Glutamatergic neuron (in vitro differentiated cells): ENCODE results near the gene CHRND. TPM values are rescaled to one million over a fixed set of nuclear protein-coding genes. Genes with fewer than 3 reads are reported as not detected.

Experiments used
- DNase-seq: peaks from one replicate; pipeline ENCODE4 v3.0.0; 2022
- H3K27ac Mint-ChIP-seq: one replicate; pipeline ENCODE4 v1.8.0; 2020; ENCODE audit warnings: mild to moderate bottlenecking, mixed read lengths, inconsistent platforms; ENCODE audit not compliant: unreplicated experiment
- H3K27me3 Mint-ChIP-seq: one replicate; pipeline ENCODE4 v1.8.0; 2020; ENCODE audit warnings: mild to moderate bottlenecking, moderate library complexity, mixed read lengths, inconsistent platforms; ENCODE audit not compliant: unreplicated experiment
- H3K36me3 Mint-ChIP-seq: one replicate; pipeline ENCODE4 v1.8.0; 2020; ENCODE audit warnings: mild to moderate bottlenecking, mixed read lengths, inconsistent platforms; ENCODE audit not compliant: unreplicated experiment
- H3K4me1 Mint-ChIP-seq: one replicate; pipeline ENCODE4 v1.8.0; 2020; ENCODE audit warnings: mild to moderate bottlenecking, low read depth, mixed read lengths, inconsistent platforms; ENCODE audit not compliant: unreplicated experiment
- H3K4me3 Mint-ChIP-seq: one replicate; pipeline ENCODE4 v1.8.0; 2020; ENCODE audit warnings: mild to moderate bottlenecking, mixed read lengths, inconsistent platforms; ENCODE audit not compliant: unreplicated experiment
- H3K9me3 Mint-ChIP-seq: one replicate; pipeline ENCODE4 v1.8.0; 2020; ENCODE audit warnings: mild to moderate bottlenecking, moderate library complexity, mixed read lengths, inconsistent platforms; ENCODE audit not compliant: unreplicated experiment
- CTCF ChIP-seq: fragments of 200-600 bp; sonication (generic); IDR thresholded peaks from one replicate; pipeline ENCODE4 v1.5.0; 2021; ENCODE audit not compliant: partially characterized antibody, unreplicated experiment
- total RNA-seq: library from RNA; stranded (reverse); fragmentation: NEBNext Ultra II Directional; extraction: Animal tissue kit (Norgen Biotek cat#: 25700); gene quantifications from one replicate; pipeline ENCODE4 v1.2.1, GENCODE V29; 2021; ENCODE audit not compliant: unreplicated experiment

The CHRND gene
- total RNA-seq, 1 donor from 2014 or later = 2.2 TPM

- no peak overlapping the region for H3K4me3 Mint-ChIP-seq
- no peaks in the 10 kb centered on the region for H3K36me3 Mint-ChIP-seq
- H3K27ac Mint-ChIP-seq = no peak overlapping the region
- peaks cover 2% of the 10 kb centered on the region for H3K4me1 Mint-ChIP-seq
- H3K27me3 Mint-ChIP-seq = peaks cover 15% of the 10 kb centered on the region
- peak; percentile 56 for DNase-seq
- no peak for TF ChIP-seq CTCF
- H3K9me3 Mint-ChIP-seq = peaks cover 2% of the 10 kb centered on the region
Observed at GRCh38 chr2:232512602-232513001, 13.4 kb upstream of the CHRND start.

- DNase-seq = no peak
- no peak overlapping the region for H3K4me3 Mint-ChIP-seq
- H3K9me3 Mint-ChIP-seq = peaks cover 2% of the 10 kb centered on the region
- peaks cover 15% of the 10 kb centered on the region for H3K27me3 Mint-ChIP-seq
- no peak for TF ChIP-seq CTCF
- peaks cover 2% of the 10 kb centered on the region for H3K4me1 Mint-ChIP-seq
- H3K36me3 Mint-ChIP-seq = no peaks in the 10 kb centered on the region
- H3K27ac Mint-ChIP-seq = no peak overlapping the region
Observed at GRCh38 chr2:232513353-232513752, 12.6 kb upstream of the CHRND start.

- H3K36me3 Mint-ChIP-seq = no peaks in the 10 kb centered on the region
- H3K27me3 Mint-ChIP-seq = peaks cover 13% of the 10 kb centered on the region
- no peak for TF ChIP-seq CTCF
- H3K4me1 Mint-ChIP-seq = peaks cover 2% of the 10 kb centered on the region
- no peak for DNase-seq
- H3K27ac Mint-ChIP-seq = no peak overlapping the region
- H3K9me3 Mint-ChIP-seq = peaks cover 5% of the 10 kb centered on the region
- no peak overlapping the region for H3K4me3 Mint-ChIP-seq
Observed at GRCh38 chr2:232515639-232516038, 10.3 kb upstream of the CHRND start.

GRCh38 chr2:232516551-232516950, 9.4 kb upstream of the CHRND start:
- no peak overlapping the region for H3K4me3 Mint-ChIP-seq
- H3K9me3 Mint-ChIP-seq = peaks cover 5% of the 10 kb centered on the region
- H3K4me1 Mint-ChIP-seq = peaks cover 2% of the 10 kb centered on the region
- DNase-seq = no peak
- peaks cover 15% of the 10 kb centered on the region for H3K27me3 Mint-ChIP-seq
- H3K36me3 Mint-ChIP-seq = no peaks in the 10 kb centered on the region
- H3K27ac Mint-ChIP-seq = no peak overlapping the region
- TF ChIP-seq CTCF = no peak

- peaks cover 9% of the 10 kb centered on the region for H3K27me3 Mint-ChIP-seq
- no peak for DNase-seq
- no peak overlapping the region for H3K4me3 Mint-ChIP-seq
- no peak overlapping the region for H3K27ac Mint-ChIP-seq
- no peak for TF ChIP-seq CTCF
- peaks cover 5% of the 10 kb centered on the region for H3K9me3 Mint-ChIP-seq
- no peaks in the 10 kb centered on the region for H3K36me3 Mint-ChIP-seq
- no peaks in the 10 kb centered on the region for H3K4me1 Mint-ChIP-seq
Observed at GRCh38 chr2:232518844-232519243, 7.1 kb upstream of the CHRND start.
